HFFc6 (cell line): ENCODE results near the gene MRPL57. TPM values are rescaled to one million over a fixed set of nuclear protein-coding genes. Genes with fewer than 3 reads are reported as not detected.
"Not testable (repeated sequence)": the region's sequence is repeated elsewhere in the genome, so short reads cannot be mapped to it uniquely, and the experiment has no call there.

Experiments
- DNase-seq: peaks from one replicate; pipeline ENCODE4 v3.0.0-alpha.2; 2018
- H3K27ac Mint-ChIP-seq: 2 replicates; pipeline ENCODE4 v1.8.0; 2020; ENCODE audit warnings: mild to moderate bottlenecking, mixed read lengths
- H3K27me3 Mint-ChIP-seq: 2 replicates; pipeline ENCODE4 v1.8.0; 2021; ENCODE audit warnings: mild to moderate bottlenecking, moderate library complexity, mixed read lengths; ENCODE audit not compliant: insufficient read depth
- H3K36me3 Mint-ChIP-seq: 2 replicates; pipeline ENCODE4 v1.8.0; 2021; ENCODE audit warnings: low read depth, mixed read lengths
- H3K4me1 Mint-ChIP-seq: 2 replicates; pipeline ENCODE4 v1.8.0; 2020; ENCODE audit warnings: low read depth, mixed read lengths
- H3K4me3 Mint-ChIP-seq: 2 replicates; pipeline ENCODE4 v1.8.0; 2020; ENCODE audit warnings: mild to moderate bottlenecking, moderate library complexity, mixed read lengths
- H3K9me3 Mint-ChIP-seq: 2 replicates; pipeline ENCODE4 v1.8.0; 2020; ENCODE audit warnings: mild to moderate bottlenecking, mixed read lengths
- total RNA-seq, 6 experiments: library from RNA; stranded (reverse); fragmentation: NEBNext Ultra II Directional; extraction: Animal tissue kit (Norgen Biotek cat#: 25700); gene quantifications; 2 replicates in 1 of 6; 3 replicates in 5 of 6; pipeline ENCODE4 v1.2.3, GENCODE V29; 2021
- TF ChIP-seq, protein P1 (sequence below): fragments of 200-600 bp; sonication (generic); IDR thresholded peaks from 2 replicates; pipeline ENCODE4 v1.5.0; 2021; ENCODE audit warnings: antibody characterized with exemption, mild to moderate bottlenecking

Gene MRPL57
- total RNA-seq, 6 experiments from 2014 or later = 16.0 to 19.6 (median 18.1) TPM

DNA sequence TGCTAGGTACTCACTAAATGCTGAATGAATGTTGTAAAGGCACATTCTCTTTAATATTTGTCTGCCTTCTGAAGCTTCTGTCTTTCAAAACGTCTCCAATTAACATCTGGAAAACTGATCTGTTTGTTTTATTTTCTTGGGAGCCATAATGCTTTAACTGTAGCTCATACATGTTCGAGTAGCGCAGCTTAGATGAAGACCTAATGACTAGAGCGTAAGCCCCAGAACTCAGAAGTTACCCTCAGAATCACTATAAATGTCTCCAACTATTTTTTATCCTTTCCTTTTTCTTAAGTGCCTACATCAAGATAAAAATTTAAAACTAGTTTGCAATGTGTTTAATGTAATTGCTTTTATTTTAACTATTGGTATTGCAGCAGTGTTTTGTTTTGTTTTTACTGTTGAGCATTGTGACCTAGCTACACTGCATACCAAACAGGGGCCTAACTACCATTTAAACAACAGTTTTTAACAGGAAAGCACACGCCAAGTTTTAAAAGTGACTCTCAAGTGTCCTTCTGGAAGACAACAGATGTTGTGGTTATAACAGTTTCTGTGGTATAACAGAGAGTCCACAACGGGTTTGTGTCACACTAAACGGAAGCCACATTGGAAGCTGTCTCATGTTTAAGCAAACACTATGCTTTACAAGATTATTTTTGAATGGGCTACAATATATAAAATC, 42.0 kb downstream of the MRPL57 start:
- no peaks in the 10 kb centered on the region for H3K4me1 Mint-ChIP-seq
- H3K4me3 Mint-ChIP-seq = no peak overlapping the region
- TF ChIP-seq, protein P1, sequence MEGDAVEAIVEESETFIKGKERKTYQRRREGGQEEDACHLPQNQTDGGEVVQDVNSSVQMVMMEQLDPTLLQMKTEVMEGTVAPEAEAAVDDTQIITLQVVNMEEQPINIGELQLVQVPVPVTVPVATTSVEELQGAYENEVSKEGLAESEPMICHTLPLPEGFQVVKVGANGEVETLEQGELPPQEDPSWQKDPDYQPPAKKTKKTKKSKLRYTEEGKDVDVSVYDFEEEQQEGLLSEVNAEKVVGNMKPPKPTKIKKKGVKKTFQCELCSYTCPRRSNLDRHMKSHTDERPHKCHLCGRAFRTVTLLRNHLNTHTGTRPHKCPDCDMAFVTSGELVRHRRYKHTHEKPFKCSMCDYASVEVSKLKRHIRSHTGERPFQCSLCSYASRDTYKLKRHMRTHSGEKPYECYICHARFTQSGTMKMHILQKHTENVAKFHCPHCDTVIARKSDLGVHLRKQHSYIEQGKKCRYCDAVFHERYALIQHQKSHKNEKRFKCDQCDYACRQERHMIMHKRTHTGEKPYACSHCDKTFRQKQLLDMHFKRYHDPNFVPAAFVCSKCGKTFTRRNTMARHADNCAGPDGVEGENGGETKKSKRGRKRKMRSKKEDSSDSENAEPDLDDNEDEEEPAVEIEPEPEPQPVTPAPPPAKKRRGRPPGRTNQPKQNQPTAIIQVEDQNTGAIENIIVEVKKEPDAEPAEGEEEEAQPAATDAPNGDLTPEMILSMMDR = no peak
- DNase-seq = no peak
- H3K9me3 Mint-ChIP-seq = peaks cover 15% of the 10 kb centered on the region
- H3K27me3 Mint-ChIP-seq = peaks cover 21% of the 10 kb centered on the region
- H3K27ac Mint-ChIP-seq = no peak overlapping the region
- peaks cover 6% of the 10 kb centered on the region; the same call in 1 of the 2 replicates for H3K36me3 Mint-ChIP-seq

DNA sequence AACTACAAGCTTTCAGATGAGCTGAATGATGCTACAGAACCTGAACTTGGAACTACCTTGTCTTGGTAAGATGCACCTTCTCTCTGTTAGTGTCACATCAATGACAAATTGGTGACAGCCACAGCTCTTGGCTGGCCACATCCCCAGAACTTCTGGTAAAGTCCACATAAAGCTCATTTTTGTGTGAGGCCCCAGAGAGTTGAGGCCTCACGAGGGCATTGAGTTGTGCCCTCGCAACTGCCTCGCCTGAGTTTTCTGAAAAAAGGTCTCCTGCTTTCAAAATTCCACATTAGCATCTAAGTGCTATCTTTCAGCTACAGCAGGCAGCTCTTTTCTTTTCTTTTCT, 42.6 kb downstream of the MRPL57 start:
- Mint-ChIP-seq H3K9me3 (peaks cover 15% of the 10 kb centered on the region), H3K27me3 (peaks cover 22% of the 10 kb centered on the region), H3K27ac (no peak overlapping the region), H3K36me3 (peaks cover 6% of the 10 kb centered on the region; the same call in 1 of the 2 replicates), H3K4me1 (no peaks in the 10 kb centered on the region), H3K4me3 (no peak overlapping the region)
- TF ChIP-seq, protein P1 = no peak
- no peak for DNase-seq

DNA sequence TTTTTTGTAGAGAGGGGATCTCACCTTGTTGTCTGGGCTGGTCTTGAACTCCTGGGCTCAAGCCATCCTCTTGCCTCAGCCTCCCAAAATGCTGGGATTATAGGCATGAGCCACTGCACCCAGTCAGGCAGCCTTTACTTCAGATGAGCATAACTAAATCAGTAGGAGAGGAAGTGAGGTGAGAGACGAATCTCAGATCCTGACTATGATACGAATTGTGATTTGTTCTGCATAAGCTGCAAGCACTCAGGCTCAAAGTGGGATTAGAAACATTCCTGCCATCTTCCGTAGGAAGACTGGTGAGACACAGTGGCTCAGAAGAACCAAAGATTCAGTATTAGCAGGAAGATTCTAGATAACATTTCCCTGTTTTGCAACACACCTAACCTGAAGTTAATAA, 43.3 kb downstream of the MRPL57 start:
- H3K36me3 Mint-ChIP-seq, H3K4me1 Mint-ChIP-seq, DNase-seq, H3K4me3 Mint-ChIP-seq, H3K27ac Mint-ChIP-seq: not testable (repeated sequence)
- peaks cover 15% of the 10 kb centered on the region for H3K9me3 Mint-ChIP-seq
- peaks cover 28% of the 10 kb centered on the region for H3K27me3 Mint-ChIP-seq

DNA sequence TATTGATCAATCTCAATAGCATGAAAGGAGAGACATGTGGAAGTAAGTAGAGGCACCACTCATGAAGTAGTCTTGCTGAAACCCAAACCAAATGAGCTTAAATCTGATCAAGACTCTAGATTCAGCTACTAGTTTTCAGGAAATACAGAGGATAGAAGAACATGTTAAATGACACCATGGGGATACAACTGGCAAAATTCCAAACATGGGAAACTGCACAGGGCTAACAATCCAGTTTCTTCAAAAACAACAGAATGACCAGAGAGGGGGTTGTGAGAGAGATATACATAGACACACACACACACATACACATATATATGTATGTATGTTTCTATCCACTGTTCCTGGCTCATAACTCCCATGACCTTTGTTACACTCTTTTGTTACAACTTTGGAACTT, 44.8 kb downstream of the MRPL57 start:
- peaks cover 15% of the 10 kb centered on the region for H3K9me3 Mint-ChIP-seq
- H3K4me3 Mint-ChIP-seq = no peak overlapping the region
- no peak for DNase-seq
- no peaks in the 10 kb centered on the region for H3K4me1 Mint-ChIP-seq
- peaks cover 31% of the 10 kb centered on the region for H3K27me3 Mint-ChIP-seq
- no peak overlapping the region for H3K27ac Mint-ChIP-seq
- TF ChIP-seq, protein P1 = no peak
- peaks cover 6% of the 10 kb centered on the region; the same call in 1 of the 2 replicates for H3K36me3 Mint-ChIP-seq

DNA sequence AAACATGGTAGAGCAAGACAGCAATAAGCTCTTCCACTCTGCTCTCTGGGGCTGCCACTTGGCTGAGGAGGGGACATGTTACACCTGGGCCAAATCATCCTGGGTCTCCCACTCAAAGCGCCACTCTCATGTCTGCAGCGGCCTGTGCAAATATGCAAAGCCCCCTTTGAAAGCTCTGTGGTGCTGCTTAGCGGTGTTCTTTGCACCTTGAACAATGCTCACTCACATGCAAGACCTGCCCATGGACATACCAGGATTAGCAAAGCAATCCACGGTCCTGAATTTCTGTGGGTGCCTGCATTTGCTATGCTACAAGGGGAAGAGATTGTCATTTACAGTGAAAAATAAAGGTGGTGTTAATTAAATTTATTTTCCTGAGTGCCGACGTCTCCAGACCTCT, 48.6 kb downstream of the MRPL57 start:
- no peak for DNase-seq
- H3K9me3 Mint-ChIP-seq = peaks cover 15% of the 10 kb centered on the region
- H3K36me3 Mint-ChIP-seq = peaks cover 6% of the 10 kb centered on the region; the same call in 1 of the 2 replicates
- H3K4me3 Mint-ChIP-seq = no peak overlapping the region
- TF ChIP-seq, protein P1 = no peak
- peaks cover 24% of the 10 kb centered on the region for H3K27me3 Mint-ChIP-seq
- H3K4me1 Mint-ChIP-seq = no peaks in the 10 kb centered on the region
- no peak overlapping the region for H3K27ac Mint-ChIP-seq

DNA sequence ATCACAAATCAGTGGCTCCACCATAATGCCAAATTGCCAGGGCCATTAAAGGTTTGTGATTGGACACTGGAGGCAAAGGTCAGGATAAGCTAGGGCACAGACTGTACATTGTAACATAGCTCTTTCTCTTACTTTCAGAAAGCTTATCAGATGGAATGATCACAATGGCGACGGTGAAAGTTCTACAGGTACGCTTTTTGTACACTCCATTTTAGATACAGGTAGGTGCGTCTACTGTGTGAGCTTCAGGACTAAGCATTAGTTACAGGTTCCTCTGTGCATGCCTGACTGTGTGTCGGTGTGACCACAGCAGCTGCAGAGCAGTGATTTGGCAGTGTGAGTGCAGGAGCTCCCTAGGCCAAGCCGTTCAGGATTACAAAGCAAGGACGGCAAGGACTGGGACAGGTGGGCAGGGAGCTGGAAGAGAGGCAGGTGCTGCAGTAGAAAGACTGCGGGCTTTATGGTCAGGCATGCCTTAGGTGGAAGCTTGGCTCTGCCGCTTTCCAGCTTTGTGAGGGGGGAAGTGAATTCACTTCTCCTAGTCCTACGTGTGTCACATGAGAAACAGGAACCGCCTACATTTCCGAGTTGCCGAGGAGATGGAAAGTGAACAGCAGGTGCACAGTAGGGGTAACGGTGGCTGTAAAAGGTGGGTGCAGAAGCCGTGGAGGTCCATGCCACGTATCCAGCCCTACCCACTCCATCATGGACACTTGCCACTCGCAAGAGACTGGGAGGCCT, 49.6 kb downstream of the MRPL57 start:
- H3K36me3 Mint-ChIP-seq = peaks cover 6% of the 10 kb centered on the region; the same call in 1 of the 2 replicates

More for the DNA sequence above, 49.6 kb downstream of the MRPL57 start:
- Mint-ChIP-seq H3K4me3 (no peak overlapping the region), H3K4me1 (peaks cover 6% of the 10 kb centered on the region; the same call in 1 of the 2 replicates), H3K9me3 (peaks cover 12% of the 10 kb centered on the region), H3K27ac (no peak overlapping the region), H3K27me3 (peaks cover 24% of the 10 kb centered on the region)
- DNase-seq = no peak
- TF ChIP-seq, protein P1 = no peak
